Measurements from ENCODE around the gene PNO1.
"Not testable (repeated sequence)": the region's sequence is repeated elsewhere in the genome, so short reads cannot be mapped to it uniquely, and the experiment has no call there.

PNO1 gene

GRCh38 chr2:68157402-68158133 lies at the start of gene PNO1:
Gene PNO1 (plus strand): TSS chr2:68157888. CDS start chr2:68157935, 47 bp downstream.
- DNase-seq (ENCODE audit: low spot score): peak; percentile 96

- DNase-seq (ENCODE audit: low spot score): no peak
These were observed 49.6 kb upstream of the PNO1 start for GRCh38 chr2:68108120-68108519.

GRCh38 chr2:68110102-68110501 lies 47.6 kb upstream of the PNO1 start:
- no peak for DNase-seq (ENCODE audit: low spot score)

GRCh38 chr2:68115965-68116364 lies 41.7 kb upstream of the PNO1 start:
- no peak for DNase-seq (ENCODE audit: low spot score)

GRCh38 chr2:68117922-68118321 lies 39.8 kb upstream of the PNO1 start:
- not testable (repeated sequence) for DNase-seq (ENCODE audit: low spot score)

GRCh38 chr2:68118816-68119215 lies 38.9 kb upstream of the PNO1 start:
- no peak for DNase-seq (ENCODE audit: low spot score)

GRCh38 chr2:68119504-68119903 lies 38.2 kb upstream of the PNO1 start:
- no peak for DNase-seq (ENCODE audit: low spot score)

- peak; percentile 86 for DNase-seq (ENCODE audit: low spot score)
These were observed 35.6 kb upstream of the PNO1 start for GRCh38 chr2:68121873-68122679.

- DNase-seq (ENCODE audit: low spot score): no peak
These were observed 35.1 kb upstream of the PNO1 start for GRCh38 chr2:68122680-68122964.

- DNase-seq (ENCODE audit: low spot score): no peak
These were observed 33.4 kb upstream of the PNO1 start for GRCh38 chr2:68124321-68124720.

GRCh38 chr2:68125821-68126220 lies 31.9 kb upstream of the PNO1 start:
- DNase-seq (ENCODE audit: low spot score): no peak

- DNase-seq (ENCODE audit: low spot score): no peak
These were observed 31.1 kb upstream of the PNO1 start for GRCh38 chr2:68126561-68126960.

GRCh38 chr2:68127358-68128242 lies 30.1 kb upstream of the PNO1 start:
- DNase-seq (ENCODE audit: low spot score): no peak

GRCh38 chr2:68134120-68134519 lies 23.6 kb upstream of the PNO1 start:
- no peak for DNase-seq (ENCODE audit: low spot score)

GRCh38 chr2:68134554-68134953 lies 23.1 kb upstream of the PNO1 start:
- no peak for DNase-seq (ENCODE audit: low spot score)

GRCh38 chr2:68135448-68136320 lies 22.0 kb upstream of the PNO1 start:
- DNase-seq (ENCODE audit: low spot score): no peak

GRCh38 chr2:68141875-68142274 lies 15.8 kb upstream of the PNO1 start:
- no peak for DNase-seq (ENCODE audit: low spot score)

GRCh38 chr2:68151037-68151436 lies 6.7 kb upstream of the PNO1 start:
- DNase-seq (ENCODE audit: low spot score): peak; percentile 74

- DNase-seq (ENCODE audit: low spot score): peak; percentile 52
These were observed 4.9 kb upstream of the PNO1 start for GRCh38 chr2:68152681-68153347.

- DNase-seq (ENCODE audit: low spot score): no peak
These were observed 2.1 kb upstream of the PNO1 start for GRCh38 chr2:68155618-68156017.

GRCh38 chr2:68156419-68156818 lies 1.3 kb upstream of the PNO1 start:
- no peak for DNase-seq (ENCODE audit: low spot score)
